8988T (cell line): ENCODE data around the gene FASTKD1.
"Not testable (repeated sequence)": the region's sequence is repeated elsewhere in the genome, so short reads cannot be mapped to it uniquely, and the experiment has no call there.

Experiments used
- DNase-seq: peaks from one replicate; pipeline ENCODE4 v3.0.0; 2011

FASTKD1 gene

DNA sequence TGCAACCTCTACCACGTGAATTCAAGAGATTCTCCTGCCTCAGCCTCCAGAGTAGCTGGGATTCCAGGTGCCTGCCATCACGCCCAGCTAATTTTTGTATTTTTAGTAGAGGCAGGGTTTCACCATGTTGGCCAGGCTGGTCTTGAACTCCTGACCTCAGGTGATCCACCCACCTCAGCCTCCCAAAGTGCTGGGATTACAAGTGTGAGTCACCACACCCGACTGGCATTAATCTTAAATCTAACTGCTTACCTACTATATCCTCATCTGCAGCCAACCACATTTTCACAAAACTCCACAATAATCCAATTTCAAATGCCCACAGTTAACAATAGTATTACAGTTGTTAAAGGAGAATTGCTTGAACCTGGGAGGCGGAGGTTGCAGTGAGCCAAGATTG is 2.9 kb downstream of the FASTKD1 start:
- not testable (repeated sequence) for DNase-seq

GRCh38 chr2:169569948-169570347 is 3.7 kb downstream of the FASTKD1 start:
- no peak for DNase-seq

GRCh38 chr2:169565686-169566085 is 8.0 kb downstream of the FASTKD1 start:
- DNase-seq: no peak

- no peak for DNase-seq
These were observed 11.1 kb downstream of the FASTKD1 start for GRCh38 chr2:169562519-169562918.

- DNase-seq: not testable (repeated sequence)
These were observed 11.6 kb downstream of the FASTKD1 start for GRCh38 chr2:169562084-169562483.

- no peak for DNase-seq
These were observed 12.3 kb downstream of the FASTKD1 start for GRCh38 chr2:169561364-169561763.

DNA sequence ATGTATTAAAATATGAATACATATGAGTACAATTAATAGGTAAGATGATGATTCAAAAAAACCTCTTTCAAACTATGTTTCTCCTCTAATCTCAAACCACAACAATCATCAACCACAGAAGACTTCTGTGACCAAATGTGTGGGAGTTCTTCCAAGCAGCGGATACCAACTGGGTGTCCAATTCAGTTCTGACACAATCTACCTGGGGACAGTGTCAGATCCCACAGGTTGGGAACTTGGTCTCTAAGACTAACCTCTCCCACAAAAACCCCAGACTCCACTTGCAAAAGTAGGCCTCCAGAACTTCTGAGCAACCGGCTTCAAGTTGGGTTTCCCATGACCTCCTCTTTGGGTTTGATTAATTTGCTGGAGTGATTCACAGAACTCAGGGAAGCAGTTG is 26.9 kb downstream of the FASTKD1 start:
- no peak for DNase-seq

DNA sequence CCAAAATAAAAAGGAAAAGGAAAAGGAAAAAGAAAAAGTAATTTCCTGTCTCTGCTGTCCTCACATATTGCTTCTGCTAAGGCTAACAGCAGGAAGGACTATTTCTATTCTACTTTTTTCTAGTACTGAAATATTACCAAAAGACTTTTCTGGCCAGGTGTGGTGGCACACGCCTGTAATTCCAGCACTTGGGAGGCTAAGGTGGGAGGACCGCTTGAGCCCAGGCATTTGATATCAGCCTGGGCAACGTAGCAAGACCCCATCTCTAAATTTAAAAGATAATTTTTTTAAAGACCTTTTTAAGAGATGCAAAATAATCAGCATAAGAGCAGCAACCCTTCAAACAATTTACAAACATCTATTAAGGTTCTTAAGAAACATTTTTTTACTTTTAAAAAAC is 31.2 kb downstream of the FASTKD1 start:
- DNase-seq: no peak

DNA sequence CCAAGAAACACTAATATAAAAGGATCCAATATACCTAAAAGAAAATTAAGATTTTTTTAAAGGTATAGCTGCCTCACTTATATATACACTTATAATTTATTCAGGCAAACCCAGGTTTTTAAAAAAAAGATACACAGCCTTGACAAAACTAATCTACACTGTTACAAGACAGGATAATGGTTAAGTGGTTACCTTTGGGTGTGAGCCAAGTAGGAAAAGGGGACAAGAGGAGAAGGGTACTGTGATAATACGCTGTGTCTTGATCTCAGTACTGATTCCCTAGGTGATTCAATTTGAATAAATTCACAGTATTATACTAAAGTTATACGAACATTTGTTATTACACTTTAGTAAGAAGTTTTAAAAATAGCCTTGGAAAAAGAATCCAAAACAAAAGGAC is 33.5 kb downstream of the FASTKD1 start:
- DNase-seq: no peak

- DNase-seq: not testable (repeated sequence)
These were observed 34.2 kb downstream of the FASTKD1 start for GRCh38 chr2:169539460-169539859.

- DNase-seq: no peak
These were observed 45.4 kb downstream of the FASTKD1 start for GRCh38 chr2:169528271-169528701.

GRCh38 chr2:169526451-169526850 is 47.2 kb downstream of the FASTKD1 start:
- DNase-seq: no peak

- DNase-seq: no peak
These were observed 48.2 kb downstream of the FASTKD1 start for GRCh38 chr2:169525434-169525833.

DNA sequence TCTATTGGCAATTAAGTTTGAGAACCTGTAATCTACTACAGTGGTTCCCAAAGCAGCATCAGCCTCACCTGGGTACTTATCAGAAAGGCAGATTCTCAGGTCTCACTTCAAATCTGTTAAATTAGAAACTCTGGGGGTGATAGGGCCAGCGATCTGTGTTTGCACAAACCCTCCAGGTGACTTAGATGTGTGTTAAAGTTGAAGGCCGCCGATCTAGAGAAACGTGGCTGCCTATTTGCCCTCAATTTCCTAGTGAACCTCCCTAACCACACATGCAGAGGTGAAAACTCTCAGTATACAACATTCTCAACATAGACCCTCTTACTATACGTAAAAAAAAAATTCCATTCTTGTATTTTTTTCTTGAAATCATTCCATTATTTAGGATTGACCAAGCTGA is 50.0 kb downstream of the FASTKD1 start:
- DNase-seq: no peak

GRCh38 chr2:169520896-169521295 is 52.8 kb downstream of the FASTKD1 start:
- no peak for DNase-seq

DNA sequence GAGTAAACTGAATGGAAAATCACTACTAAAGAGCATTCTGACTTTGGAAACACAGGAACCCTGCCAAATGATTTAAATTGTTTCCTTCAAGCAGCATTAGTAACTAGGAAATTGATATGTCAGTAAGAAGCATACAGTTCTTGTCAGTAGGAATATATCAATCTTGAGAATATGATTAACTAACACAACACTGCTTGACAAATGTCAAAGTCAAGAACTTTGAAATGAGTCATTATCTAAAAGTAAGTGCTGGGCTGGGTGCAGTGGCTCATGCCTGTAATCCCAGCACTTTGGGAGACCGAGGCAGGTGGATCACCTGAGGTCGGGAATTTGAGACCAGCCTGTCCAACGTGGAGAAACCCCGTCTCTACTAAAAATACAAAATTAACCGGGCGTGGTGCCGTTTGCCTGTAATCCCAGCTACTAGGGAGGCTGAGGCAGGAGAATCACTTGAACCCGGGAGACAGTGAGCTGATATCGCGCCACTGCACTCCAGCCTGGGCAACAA is 57.1 kb downstream of the FASTKD1 start:
- DNase-seq: not testable (repeated sequence)

DNA sequence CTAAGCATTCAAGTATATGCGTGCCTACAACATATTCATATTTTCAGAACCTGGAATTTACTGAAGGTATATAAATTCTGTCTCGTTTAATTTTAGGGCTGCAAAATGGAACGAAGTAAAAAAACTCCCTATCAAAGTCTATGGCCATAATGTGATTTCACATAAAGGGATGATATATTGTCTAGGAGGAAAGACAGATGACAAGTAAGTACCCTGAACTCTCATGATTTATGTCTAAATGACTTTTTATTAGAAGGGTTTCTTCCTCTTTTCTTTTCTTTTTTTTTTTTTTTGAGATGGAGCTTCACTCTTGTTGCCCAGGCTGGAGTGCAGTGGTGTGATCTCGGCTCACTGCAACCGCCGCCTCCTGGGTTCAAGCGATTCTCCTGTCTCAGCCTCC is 58.9 kb downstream of the FASTKD1 start:
- DNase-seq: not testable (repeated sequence)

- DNase-seq: no peak
These were observed 59.7 kb downstream of the FASTKD1 start for GRCh38 chr2:169513926-169514325.

DNA sequence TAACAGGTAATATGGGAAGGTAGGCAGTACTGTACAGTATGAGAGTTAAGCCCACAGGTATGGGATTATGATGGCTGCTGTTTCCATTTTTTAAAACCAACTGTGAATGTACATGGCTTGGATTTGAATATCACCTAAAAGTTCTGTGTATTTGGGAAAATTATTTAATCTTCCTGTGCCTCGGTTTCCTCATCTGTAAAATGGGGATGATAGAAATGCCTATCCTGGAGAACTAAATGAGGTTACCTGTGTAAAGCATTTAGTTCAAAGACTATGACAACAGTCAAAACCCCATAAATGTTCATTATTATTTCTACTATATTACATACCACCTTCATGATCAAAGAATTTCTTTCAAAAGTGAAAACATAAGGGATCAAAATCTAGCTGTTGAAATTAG is 60.6 kb downstream of the FASTKD1 start:
- DNase-seq: no peak

GRCh38 chr2:169512525-169512924 is 61.1 kb downstream of the FASTKD1 start:
- no peak for DNase-seq

GRCh38 chr2:169511818-169512217 is 61.8 kb downstream of the FASTKD1 start:
- no peak for DNase-seq

DNA sequence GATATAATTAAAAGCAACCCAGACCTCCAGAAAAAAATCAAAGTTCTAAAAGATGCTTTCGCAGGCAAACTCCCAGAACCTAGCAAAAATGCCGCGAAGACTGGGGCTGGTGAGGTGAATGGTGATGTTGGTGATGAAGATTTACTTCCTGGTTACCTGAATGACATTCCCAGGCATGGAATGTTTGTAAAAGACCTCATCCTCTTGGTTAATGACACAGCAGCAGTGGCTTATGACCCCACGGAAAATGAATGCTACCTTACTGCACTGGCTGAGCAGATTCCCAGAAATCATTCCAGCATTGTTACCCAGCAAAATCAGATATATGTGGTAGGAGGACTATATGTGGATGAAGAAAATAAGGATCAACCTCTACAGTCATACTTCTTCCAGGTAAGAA is 63.2 kb downstream of the FASTKD1 start:
- DNase-seq: no peak

- no peak for DNase-seq
These were observed 63.7 kb downstream of the FASTKD1 start for GRCh38 chr2:169509955-169510354.

DNA sequence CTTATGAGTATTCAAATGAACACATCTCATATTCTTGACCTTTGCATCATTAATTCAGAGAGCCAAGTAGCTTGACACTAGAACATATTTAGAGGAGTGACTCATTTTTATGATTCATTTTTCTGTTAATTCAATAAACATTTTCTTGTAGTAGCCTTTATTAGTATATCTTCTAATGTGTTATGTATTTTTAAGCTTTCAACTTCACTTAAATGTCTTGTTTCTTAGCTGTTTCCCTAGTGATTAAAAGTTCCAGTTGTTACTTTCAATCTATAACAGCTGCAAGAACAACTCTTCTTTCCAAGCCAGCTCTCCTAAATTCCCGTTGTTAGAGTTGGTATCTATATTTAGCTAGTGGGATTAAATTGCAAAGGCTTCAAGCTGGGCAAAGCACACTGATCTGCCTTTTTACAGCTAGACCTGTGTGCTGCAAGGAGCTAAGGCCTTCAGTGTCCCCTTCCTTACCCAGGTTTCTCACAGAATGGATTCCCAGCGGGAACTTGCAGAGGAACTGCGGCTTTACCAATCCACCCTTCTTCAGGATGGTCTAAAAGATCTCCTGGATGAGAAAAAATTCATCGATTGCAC is 64.3 kb downstream of the FASTKD1 start, which contains the start of gene KLHL41:
KLHL41 (plus strand) TSS at position 405 of the 588 bp plus-strand sequence; CDS start at position 482, 77 bp downstream.
- no peak for DNase-seq

GRCh38 chr2:169507698-169508097 is 66.0 kb downstream of the FASTKD1 start:
- DNase-seq: no peak
